GM19193 (cell line): ENCODE results near the gene TEPSIN.

ENCODE experiments used
- POLR2A ChIP-seq: IDR thresholded peaks from 4 replicates; pipeline ENCODE4 v1.6.1; 2011; ENCODE audit not compliant: insufficient read depth, insufficient read length; ENCODE audit errors: extremely low read depth

Gene TEPSIN

GRCh38 chr17:81196505-81197408 lies 42.1 kb downstream of the TEPSIN start:
- TF ChIP-seq POLR2A: no peak

DNA sequence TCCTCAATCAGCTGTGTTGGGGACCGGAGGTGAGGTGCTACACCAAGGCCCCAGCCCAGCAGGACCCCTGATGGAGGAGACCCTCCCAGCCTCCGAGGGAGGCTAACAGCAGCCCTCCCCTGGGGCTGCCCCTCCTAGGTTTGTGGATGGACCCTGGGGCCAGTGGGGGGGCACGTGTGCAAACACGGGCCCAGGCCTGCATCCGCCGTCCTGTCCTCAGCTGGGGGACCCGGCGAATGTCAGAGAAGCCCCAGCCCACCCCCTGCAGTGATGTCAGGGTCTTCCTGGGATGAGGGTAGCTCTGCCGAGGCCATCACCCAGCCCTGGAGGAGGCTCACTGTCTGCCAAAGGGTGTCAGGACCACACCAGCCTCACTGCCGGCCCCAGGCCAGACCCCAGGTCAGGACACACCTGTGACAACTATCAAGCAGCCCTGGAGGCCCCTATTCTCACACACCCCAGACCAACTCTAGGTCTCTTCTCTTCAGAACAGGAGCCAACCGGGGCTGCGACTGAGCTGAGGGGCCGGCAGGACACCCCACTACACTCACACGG lies 42.8 kb downstream of the TEPSIN start:
- no peak for TF ChIP-seq POLR2A

- TF ChIP-seq POLR2A: no peak
Observed at GRCh38 chr17:81194941-81195901, 43.6 kb downstream of the TEPSIN start.

DNA sequence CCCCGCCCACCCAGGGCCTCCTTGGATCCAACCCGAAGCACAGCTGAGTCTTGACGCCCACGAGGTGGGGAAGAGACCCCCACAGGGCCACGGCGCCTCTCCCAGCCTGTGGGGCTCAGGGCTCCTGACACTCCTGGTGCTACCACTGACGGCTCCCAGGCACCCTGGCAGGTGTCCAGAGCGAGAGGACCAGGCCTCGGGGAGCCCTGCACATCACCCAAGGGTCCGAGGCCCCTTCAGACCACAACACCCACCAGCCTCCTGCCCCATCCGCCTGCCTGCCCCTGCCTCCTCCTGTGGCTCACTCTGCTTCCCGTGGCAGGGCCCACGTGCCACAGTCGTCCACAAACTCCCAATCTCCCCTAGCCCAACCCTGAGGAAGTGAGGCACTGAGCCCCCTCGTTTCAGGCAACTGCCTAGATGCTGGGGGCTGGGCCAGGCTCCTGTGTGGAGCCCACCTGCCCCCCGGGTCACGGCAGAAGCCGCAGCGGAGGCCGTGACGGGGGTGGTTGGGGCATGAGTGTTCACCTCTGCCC lies 44.6 kb downstream of the TEPSIN start:
- no peak for TF ChIP-seq POLR2A

DNA sequence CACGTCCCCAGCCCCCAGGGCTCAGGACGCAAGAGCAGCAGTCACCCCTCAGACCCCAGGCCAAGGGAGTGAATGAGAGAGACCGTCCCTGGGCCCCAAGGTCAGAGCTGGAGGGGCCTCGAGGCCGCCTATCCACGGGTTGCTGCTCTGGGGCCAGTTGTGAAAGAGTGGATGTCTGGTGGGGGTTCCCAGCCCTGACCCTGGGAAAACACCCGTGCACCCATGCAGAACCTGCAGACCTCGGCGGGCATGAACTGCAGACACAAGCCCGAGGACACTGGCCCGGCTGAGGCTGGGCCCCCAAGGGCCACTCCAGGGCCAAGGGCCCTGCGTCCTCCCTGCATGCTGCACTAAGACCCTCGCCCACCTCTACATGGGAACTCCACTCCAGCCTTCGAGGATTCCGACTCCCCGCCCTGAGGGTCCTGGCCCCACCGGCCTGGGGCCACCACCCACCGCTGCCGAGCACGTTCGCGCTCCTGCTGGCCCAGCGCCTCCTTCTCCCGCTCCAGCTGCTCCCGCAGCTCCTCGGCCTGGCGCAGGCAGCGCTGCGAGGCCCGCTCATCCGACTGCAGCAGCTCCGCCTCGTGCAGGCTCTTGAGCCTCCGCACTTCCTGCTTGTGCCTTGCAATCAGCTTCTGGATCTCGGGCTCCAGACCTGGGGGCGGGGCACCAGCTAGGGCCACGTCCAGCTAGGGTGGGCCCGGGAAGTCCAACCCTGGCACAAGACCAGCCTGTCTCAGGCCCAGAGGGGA lies 45.2 kb downstream of the TEPSIN start:
- TF ChIP-seq POLR2A: no peak

DNA sequence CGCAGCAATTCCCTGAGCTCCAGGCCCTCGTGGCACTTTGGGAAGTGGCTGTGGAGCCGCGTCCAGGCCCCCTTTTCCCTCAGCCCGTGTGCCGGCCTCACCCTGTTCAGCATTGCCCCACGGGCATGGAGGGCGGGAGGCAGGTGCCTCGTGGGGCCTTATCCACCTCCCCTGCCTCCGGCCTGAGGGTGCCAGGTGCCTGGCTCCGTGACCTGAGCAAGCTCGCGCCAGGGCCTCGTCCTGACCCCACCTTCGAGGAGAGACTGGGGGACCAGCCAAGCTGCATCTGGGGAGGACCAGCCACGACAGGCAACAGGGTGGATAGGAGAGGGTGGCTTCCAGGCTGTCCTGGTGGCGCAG lies 45.8 kb downstream of the TEPSIN start:
- TF ChIP-seq POLR2A: no peak

- no peak for TF ChIP-seq POLR2A
Observed at GRCh38 chr17:81192386-81193050, 46.3 kb downstream of the TEPSIN start.

DNA sequence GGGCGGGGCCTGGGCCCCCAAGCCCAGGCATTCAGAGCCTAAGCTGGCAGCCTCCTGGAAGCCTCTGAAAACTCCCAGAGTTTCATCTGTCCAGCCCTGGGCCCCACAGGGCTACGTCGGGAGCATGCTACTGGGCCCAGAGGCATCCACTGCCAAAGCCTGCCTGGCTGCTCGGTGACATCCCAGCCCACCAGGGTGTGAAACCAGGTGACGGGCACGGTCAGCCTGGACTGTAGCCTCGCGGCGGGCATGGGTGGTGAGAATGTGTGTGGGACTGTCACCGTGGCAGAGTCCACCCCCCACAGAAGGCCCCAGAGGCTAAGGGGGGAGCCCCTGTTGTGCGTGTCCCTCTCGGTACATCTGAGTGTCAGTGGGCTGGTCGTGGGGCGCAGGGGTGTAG lies 47.2 kb downstream of the TEPSIN start:
- no peak for TF ChIP-seq POLR2A

GRCh38 chr17:81191116-81191515 lies 47.7 kb downstream of the TEPSIN start:
- no peak for TF ChIP-seq POLR2A

DNA sequence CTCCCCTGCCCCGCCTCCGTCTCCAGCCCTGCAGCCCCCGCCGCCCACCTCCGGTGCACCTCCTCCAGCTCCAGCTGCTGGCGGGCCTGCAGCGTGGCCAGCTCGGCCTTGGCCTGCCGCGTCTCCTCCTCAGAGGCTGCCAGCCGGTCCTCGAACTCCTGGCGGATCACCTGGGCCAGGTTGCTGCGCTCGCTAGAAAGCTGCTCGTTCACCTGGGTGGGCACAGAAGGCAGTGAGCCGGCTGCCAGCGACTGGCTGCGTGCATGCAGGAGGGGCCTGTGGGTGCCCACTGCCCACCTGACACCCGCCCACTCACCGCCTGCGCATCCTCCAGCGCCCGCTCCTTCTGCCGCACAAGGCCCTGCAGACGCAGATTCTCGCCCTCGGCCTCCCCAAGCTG lies 48.3 kb downstream of the TEPSIN start:
- TF ChIP-seq POLR2A: no peak

DNA sequence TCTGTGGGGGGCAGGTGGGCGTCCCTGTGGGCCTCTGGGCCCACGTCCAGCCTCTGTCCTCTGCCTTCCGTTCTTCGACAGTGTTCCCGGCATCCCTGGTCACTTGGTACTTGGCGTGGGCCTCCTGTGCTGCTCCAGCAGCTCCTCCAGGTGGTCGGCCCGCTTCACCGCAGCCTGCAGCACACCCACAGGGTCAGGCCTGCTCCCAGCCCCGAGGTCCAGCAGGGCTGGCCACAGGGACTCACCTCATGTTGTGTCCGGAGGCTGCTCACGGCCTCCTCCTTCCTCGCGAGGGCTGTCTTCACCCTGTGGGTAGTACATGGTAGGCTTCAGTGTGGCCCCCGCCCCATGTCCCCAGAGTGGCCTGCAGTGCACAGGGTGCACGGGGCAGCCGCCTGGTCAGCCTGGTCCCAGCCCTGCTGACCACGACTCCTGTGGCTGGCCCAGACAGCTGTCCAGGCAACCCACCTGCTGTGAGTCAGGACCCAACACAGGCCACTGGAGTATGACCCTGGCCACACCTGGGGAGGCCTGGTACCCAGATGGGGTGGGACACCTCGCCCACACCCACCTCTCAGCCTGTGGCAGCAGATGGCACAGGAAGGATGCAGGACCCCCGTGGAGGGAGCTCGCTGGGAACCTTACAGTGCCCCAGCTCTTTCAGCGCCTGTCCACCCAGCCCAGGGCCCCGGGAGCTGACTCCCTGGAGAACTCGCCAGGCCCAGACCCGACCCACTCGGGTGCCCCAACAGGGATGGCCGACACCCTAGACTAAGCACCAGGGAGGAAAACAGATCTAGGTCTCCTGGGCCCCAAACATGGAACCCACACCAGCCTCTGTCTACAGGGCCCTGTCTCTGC lies 49.0 kb downstream of the TEPSIN start:
- TF ChIP-seq POLR2A: no peak

DNA sequence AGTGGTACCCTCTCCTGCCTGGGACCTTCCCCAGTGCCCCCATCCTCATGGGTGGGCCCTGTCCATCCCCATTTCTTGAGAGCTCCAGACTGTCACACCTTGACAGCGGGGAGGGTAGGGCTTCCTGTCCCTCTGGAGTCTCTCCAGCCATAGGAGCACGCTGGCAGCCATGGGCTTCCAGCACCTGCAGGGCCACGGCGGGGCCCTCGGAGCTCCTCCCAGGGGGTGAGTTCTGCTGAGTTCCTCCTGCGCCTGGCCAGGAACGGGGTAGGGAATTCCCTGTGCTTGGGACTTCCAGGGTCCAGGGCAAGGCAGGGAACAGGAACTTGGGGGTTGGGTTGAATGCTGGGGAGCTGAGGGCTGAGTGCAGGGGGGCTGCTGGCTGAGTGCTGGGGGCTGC lies 49.8 kb downstream of the TEPSIN start:
- TF ChIP-seq POLR2A: no peak

- TF ChIP-seq POLR2A: no peak
Observed at GRCh38 chr17:81188491-81188840, 50.4 kb downstream of the TEPSIN start.

DNA sequence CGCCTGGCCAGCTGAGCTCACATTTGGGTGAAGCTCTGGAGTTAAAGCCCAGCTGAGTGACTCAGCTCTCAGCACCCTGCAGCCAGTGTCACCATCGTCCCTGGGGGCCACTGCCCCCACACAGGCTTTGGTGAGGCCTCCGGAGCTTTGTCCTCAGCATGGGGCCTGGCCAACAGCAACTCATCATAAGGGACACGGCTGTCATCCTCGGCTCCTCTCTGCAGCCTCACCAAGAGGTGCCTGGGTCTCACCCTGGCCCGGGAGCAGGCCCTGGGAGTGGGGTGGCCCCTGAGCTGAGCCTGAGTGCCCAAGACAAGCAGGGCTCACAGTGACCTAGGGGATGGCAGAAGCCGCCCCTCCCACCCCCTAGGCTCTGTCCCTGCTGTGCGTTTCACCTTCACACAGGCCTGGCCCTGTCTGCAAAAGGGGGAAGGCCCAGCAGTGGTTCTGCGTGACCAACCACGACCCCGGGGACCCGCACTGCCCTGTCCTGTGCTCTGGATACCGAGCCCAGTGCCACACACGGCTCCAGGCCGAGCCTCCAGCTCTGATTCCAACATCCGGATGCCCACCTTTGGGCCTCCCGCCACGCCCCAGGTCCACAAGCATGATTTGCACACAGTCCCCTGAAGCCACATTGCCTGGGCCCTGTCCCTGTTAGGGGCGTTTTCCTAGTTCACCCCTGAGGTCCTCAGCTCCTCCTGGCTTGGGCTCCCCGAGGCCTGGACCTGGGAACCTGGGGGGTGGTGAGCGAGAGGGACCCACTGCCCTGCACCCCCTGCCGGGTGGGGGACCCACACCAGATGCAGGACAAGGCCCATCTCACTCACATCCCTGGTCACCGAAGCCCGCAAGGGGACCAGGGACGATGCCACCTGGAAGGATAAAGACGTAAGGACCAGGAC lies 51.0 kb downstream of the TEPSIN start:
- no peak for TF ChIP-seq POLR2A
